Caco-2 (cell line): ENCODE data around the gene NLGN1. TPM values are rescaled to one million over a fixed set of nuclear protein-coding genes. Genes with fewer than 3 reads are reported as not detected.

ENCODE experiments used
- BruUV-seq: library from RNA; stranded (reverse); fragments of 400-500 nt; replicated peaks from 2 replicates; lab custom pipeline; 2021; lab: Mats Ljungman, UMichigan
- CTCF ChIA-PET: fragments of 300-600 bp; sonication (Branson Sonifier 250); formaldehyde crosslinking; loops from one replicate; lab custom pipeline; 2022; ENCODE audit warnings: antibody characterized with exemption; lab: Charles Lee
- POLR2A ChIA-PET: fragments of 300-600 bp; sonication (Branson Sonifier 250); formaldehyde crosslinking; loops from one replicate; lab custom pipeline; 2022; ENCODE audit warnings: antibody characterized with exemption; lab: Charles Lee
- DNase-seq, 2 experiments: peaks; one replicate each; pipeline versions ENCODE4 v3.0.0 to v3.0.0-alpha.2; 2020 to 2022
- H3K27me3 ChIP-seq: replicated peaks from 2 replicates; pipeline ENCODE4 v1.6.0; 2011; ENCODE audit warnings: low read length; ENCODE audit not compliant: control insufficient read depth, insufficient read depth
- H3K36me3 ChIP-seq: 2 replicates; pipeline ENCODE4 v1.5.1; 2011; ENCODE audit warnings: low read length; ENCODE audit not compliant: control insufficient read depth, insufficient read depth
- H3K4me1 ChIP-seq: fragments of 250-450 bp; sonication (Bioruptor Pico); 2 replicates; pipeline ENCODE4 v1.5.1; 2020; ENCODE audit warnings: mild to moderate bottlenecking
- H3K4me3 ChIP-seq: 2 replicates; pipeline ENCODE4 v1.5.1; 2011; ENCODE audit warnings: low read depth, mild to moderate bottlenecking, control low read depth, low read length
- H3K9me3 ChIP-seq: fragments of 250-450 bp; sonication (Bioruptor Pico); 2 replicates; pipeline ENCODE4 v1.5.1; 2020; ENCODE audit warnings: mild to moderate bottlenecking, moderate library complexity
- H3K27ac Mint-ChIP-seq: one replicate; pipeline ENCODE4 v1.8.0; 2022; ENCODE audit warnings: mixed read lengths; ENCODE audit not compliant: unreplicated experiment
- H3K27me3 Mint-ChIP-seq: one replicate; pipeline ENCODE4 v1.8.0; 2022; ENCODE audit warnings: mixed read lengths; ENCODE audit not compliant: insufficient read depth, unreplicated experiment
- H3K36me3 Mint-ChIP-seq: one replicate; pipeline ENCODE4 v1.8.0; 2022; ENCODE audit warnings: mild to moderate bottlenecking, mixed read lengths; ENCODE audit not compliant: insufficient read depth, unreplicated experiment
- H3K4me1 Mint-ChIP-seq: one replicate; pipeline ENCODE4 v1.8.0; 2022; ENCODE audit warnings: low read depth, mixed read lengths; ENCODE audit not compliant: unreplicated experiment
- H3K4me3 Mint-ChIP-seq: one replicate; pipeline ENCODE4 v1.8.0; 2022; ENCODE audit warnings: mild to moderate bottlenecking, moderate library complexity, mixed read lengths; ENCODE audit not compliant: unreplicated experiment
- H3K9me3 Mint-ChIP-seq: one replicate; pipeline ENCODE4 v1.8.0; 2022; ENCODE audit warnings: mixed read lengths; ENCODE audit not compliant: unreplicated experiment
- intact Hi-C: fragments of 100-400 bp; cut with micrococcal nuclease; formaldehyde crosslinking; loops from one replicate; pipeline ENCODE4 v1.10.0; 2022; ENCODE audit not compliant: unreplicated experiment
- total RNA-seq: library from RNA; stranded (reverse); gene quantifications from 2 replicates; pipeline ENCODE4 v1.2.3, GENCODE V29; 2022
- TF ChIP-seq, protein P1 (sequence below), 2 experiments: fragments of 200-600 bp in 1 of 2; IDR thresholded peaks; 1 replicate in 1 of 2; 2 replicates in 1 of 2; pipeline versions ENCODE4 v1.5.1 to v1.8.0; 2011 to 2022; ENCODE audit warnings: antibody characterized with exemption in 1 of 2, control low read depth in 1 of 2, inconsistent platforms in 1 of 2, low read depth in 1 of 2, low read length in 1 of 2, mild to moderate bottlenecking in 1 of 2, moderate library complexity in 1 of 2; ENCODE audit not compliant: insufficient read depth in 1 of 2, severe bottlenecking in 1 of 2, unreplicated experiment in 1 of 2

The NLGN1 gene
- total RNA-seq, 1 experiment from 2014 or later = not detected

DNA sequence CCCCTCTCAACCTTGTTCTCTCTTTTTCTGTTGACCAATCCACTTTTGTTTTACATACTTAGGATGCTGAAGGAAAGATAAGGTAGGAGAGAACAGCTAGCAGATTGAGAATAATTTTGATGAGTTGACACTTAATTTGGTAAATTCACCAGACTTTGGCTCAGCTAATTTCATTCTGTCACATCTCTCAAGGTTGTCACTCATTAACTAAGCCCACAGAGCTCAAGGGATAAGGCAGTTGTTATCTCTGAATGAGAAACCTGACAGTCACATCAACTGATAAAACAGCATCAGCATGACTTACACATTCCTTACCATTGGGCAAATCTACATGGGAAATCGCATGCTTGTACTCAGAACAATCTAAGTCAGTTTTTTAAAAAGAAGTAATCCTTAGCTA lies 591.4 kb downstream of the NLGN1 start:
- no peaks in the 10 kb centered on the region for H3K4me1 Mint-ChIP-seq
- Histone ChIP-seq H3K4me3 (no peak overlapping the region), H3K27me3 (no peaks in the 10 kb centered on the region), H3K4me1 (peaks cover 8% of the 10 kb centered on the region), H3K9me3 (no peaks in the 10 kb centered on the region), H3K36me3 (no peaks in the 10 kb centered on the region)
- TF ChIP-seq, protein P1, sequence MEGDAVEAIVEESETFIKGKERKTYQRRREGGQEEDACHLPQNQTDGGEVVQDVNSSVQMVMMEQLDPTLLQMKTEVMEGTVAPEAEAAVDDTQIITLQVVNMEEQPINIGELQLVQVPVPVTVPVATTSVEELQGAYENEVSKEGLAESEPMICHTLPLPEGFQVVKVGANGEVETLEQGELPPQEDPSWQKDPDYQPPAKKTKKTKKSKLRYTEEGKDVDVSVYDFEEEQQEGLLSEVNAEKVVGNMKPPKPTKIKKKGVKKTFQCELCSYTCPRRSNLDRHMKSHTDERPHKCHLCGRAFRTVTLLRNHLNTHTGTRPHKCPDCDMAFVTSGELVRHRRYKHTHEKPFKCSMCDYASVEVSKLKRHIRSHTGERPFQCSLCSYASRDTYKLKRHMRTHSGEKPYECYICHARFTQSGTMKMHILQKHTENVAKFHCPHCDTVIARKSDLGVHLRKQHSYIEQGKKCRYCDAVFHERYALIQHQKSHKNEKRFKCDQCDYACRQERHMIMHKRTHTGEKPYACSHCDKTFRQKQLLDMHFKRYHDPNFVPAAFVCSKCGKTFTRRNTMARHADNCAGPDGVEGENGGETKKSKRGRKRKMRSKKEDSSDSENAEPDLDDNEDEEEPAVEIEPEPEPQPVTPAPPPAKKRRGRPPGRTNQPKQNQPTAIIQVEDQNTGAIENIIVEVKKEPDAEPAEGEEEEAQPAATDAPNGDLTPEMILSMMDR (IDR thresholded peaks at IDR 0.05; ENCODE audit: insufficient read depth in 1 of 2, low read depth in 1 of 2, low read length in 1 of 2, severe bottlenecking in 1 of 2, unreplicated experiment in 1 of 2) = no peak
- no peak for DNase-seq
- CTCF ChIA-PET = no interaction called here
- no peak overlapping the region for H3K27ac Mint-ChIP-seq
- no peak overlapping the region for H3K4me3 Mint-ChIP-seq
- no peaks in the 10 kb centered on the region for H3K9me3 Mint-ChIP-seq
- POLR2A ChIA-PET = no interaction called here
- no peaks in the 10 kb centered on the region for H3K27me3 Mint-ChIP-seq
- intact Hi-C loops = no loop called here
- no peaks in the 10 kb centered on the region for H3K36me3 Mint-ChIP-seq
- BruUV-seq = no TSS peak

DNA sequence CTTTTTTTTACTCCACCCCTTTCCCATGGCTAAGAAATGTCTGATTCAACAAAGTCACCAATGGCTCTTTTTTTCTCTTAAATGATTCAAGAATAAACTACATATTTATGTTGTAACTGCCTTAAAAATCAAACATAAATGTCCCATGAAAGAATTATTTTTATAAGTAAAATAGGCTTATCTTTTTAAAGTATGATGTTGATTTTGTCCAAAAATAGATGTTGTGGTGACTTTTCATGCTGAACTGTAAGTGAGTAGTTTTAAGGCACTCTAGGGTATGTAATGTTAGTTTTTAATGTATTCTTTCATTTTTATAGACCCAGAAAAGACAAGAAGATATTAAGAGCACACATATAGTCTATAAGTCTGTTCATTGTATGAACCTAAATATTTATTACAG lies 594.9 kb downstream of the NLGN1 start:
- peaks cover 8% of the 10 kb centered on the region for H3K4me1 ChIP-seq
- no peaks in the 10 kb centered on the region for H3K9me3 ChIP-seq
- Mint-ChIP-seq H3K27me3 (no peaks in the 10 kb centered on the region), H3K4me3 (no peak overlapping the region), H3K9me3 (no peaks in the 10 kb centered on the region), H3K36me3 (no peaks in the 10 kb centered on the region), H3K4me1 (no peaks in the 10 kb centered on the region), H3K27ac (no peak overlapping the region)
- POLR2A ChIA-PET = no interaction called here
- intact Hi-C loops = no loop called here
- no TSS peak for BruUV-seq
- TF ChIP-seq, protein P1 (IDR thresholded peaks at IDR 0.05; ENCODE audit: insufficient read depth in 1 of 2, low read depth in 1 of 2, low read length in 1 of 2, severe bottlenecking in 1 of 2, unreplicated experiment in 1 of 2) = no peak
- no peaks in the 10 kb centered on the region for H3K27me3 ChIP-seq
- no peak for DNase-seq
- H3K36me3 ChIP-seq = no peaks in the 10 kb centered on the region
- no peak overlapping the region for H3K4me3 ChIP-seq
- CTCF ChIA-PET = no interaction called here

DNA sequence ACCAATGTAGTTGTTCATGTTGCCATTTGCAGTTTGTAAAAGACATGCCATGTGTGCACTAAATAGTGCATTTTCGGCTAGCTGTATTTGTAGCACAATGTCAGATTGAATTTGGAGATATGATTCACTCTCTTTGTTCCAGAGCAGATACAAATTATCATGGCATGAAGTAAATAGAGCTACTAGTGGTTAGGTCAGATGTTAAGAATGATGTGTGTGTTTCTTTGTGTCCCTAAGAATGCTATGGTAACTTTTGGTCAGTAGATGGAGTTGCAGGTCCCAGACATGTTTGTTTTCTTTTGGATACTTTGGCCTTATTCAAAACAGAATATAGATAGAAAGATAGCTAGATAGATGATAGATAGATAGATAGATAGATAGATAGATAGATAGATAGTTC lies 595.8 kb downstream of the NLGN1 start:
- CTCF ChIA-PET = no interaction called here
- no peak overlapping the region for H3K4me3 ChIP-seq
- Mint-ChIP-seq H3K4me1 (no peaks in the 10 kb centered on the region), H3K4me3 (no peak overlapping the region), H3K36me3 (no peaks in the 10 kb centered on the region), H3K27me3 (no peaks in the 10 kb centered on the region), H3K9me3 (no peaks in the 10 kb centered on the region), H3K27ac (no peak overlapping the region)
- intact Hi-C loops = loop anchor here (1.0 kb wide), 1 partner anchor 154 kb away; no protein-coding TSS in a partner anchor
- no peak for DNase-seq
- BruUV-seq = no TSS peak
- POLR2A ChIA-PET = no interaction called here
- H3K9me3 ChIP-seq = no peaks in the 10 kb centered on the region
- no peaks in the 10 kb centered on the region; the same call in 1 of the 2 replicates for H3K27me3 ChIP-seq
- TF ChIP-seq, protein P1 (IDR thresholded peaks at IDR 0.05; ENCODE audit: insufficient read depth in 1 of 2, low read depth in 1 of 2, low read length in 1 of 2, severe bottlenecking in 1 of 2, unreplicated experiment in 1 of 2) = peak; percentile 30 to 41
- H3K4me1 ChIP-seq = peaks cover 8% of the 10 kb centered on the region
- no peaks in the 10 kb centered on the region for H3K36me3 ChIP-seq
